Calu3 (cell line): ENCODE results near the gene CSMD2. TPM values are rescaled to one million over a fixed set of nuclear protein-coding genes. Genes with fewer than 3 reads are reported as not detected.
"Not testable (repeated sequence)": the region's sequence is repeated elsewhere in the genome, so short reads cannot be mapped to it uniquely, and the experiment has no call there.

ENCODE experiments used
- BruUV-seq: library from RNA; stranded (reverse); fragments of 400-500 nt; replicated peaks from 2 replicates; lab custom pipeline; 2021; lab: Mats Ljungman, UMichigan
- CTCF ChIA-PET: fragments of 300-600 bp; sonication (Branson Sonifier 250); formaldehyde crosslinking; loops from one replicate; lab custom pipeline; 2022; ENCODE audit warnings: antibody characterized with exemption; lab: Charles Lee
- DNase-seq: peaks from one replicate; pipeline ENCODE4 v3.0.0; 2022
- H3K27ac Mint-ChIP-seq: one replicate; pipeline ENCODE4 v1.8.0; 2022; ENCODE audit warnings: mixed read lengths; ENCODE audit not compliant: unreplicated experiment
- H3K27me3 Mint-ChIP-seq: one replicate; pipeline ENCODE4 v1.8.0; 2022; ENCODE audit warnings: mixed read lengths; ENCODE audit not compliant: unreplicated experiment
- H3K36me3 Mint-ChIP-seq: one replicate; pipeline ENCODE4 v1.8.0; 2022; ENCODE audit warnings: mild to moderate bottlenecking, moderate library complexity, mixed read lengths; ENCODE audit not compliant: insufficient read depth, unreplicated experiment
- H3K4me1 Mint-ChIP-seq: one replicate; pipeline ENCODE4 v1.8.0; 2022; ENCODE audit warnings: mild to moderate bottlenecking, low read depth, mixed read lengths; ENCODE audit not compliant: unreplicated experiment
- H3K4me3 Mint-ChIP-seq: one replicate; pipeline ENCODE4 v1.8.0; 2022; ENCODE audit warnings: mild to moderate bottlenecking, low read depth, moderate library complexity, mixed read lengths; ENCODE audit not compliant: unreplicated experiment
- H3K9me3 Mint-ChIP-seq: one replicate; pipeline ENCODE4 v1.8.0; 2022; ENCODE audit warnings: low read depth, mixed read lengths; ENCODE audit not compliant: unreplicated experiment
- CTCF ChIP-seq: fragments of 200-600 bp; IDR thresholded peaks from one replicate; pipeline ENCODE4 v1.8.0; 2022; ENCODE audit warnings: antibody characterized with exemption; ENCODE audit not compliant: unreplicated experiment
- intact Hi-C: fragments of 100-400 bp; cut with micrococcal nuclease; formaldehyde crosslinking; loops from one replicate; pipeline ENCODE4 v1.10.0; 2022; ENCODE audit not compliant: unreplicated experiment
- total RNA-seq: library from RNA; stranded (reverse); gene quantifications from 2 replicates; pipeline ENCODE4 v1.2.3, GENCODE V29; 2022

Gene CSMD2
- total RNA-seq, 1 experiment from 2014 or later = not detected

- BruUV-seq = no TSS peak
- Mint-ChIP-seq H3K36me3 (no peaks in the 10 kb centered on the region), H3K4me1 (no peaks in the 10 kb centered on the region), H3K9me3 (peaks cover 6% of the 10 kb centered on the region), H3K27ac (no peak overlapping the region), H3K27me3 (no peaks in the 10 kb centered on the region), H3K4me3 (no peak overlapping the region)
- CTCF ChIA-PET = no interaction called here
- TF ChIP-seq CTCF = no peak
- intact Hi-C loops = no loop called here
- DNase-seq = no peak
Observed at GRCh38 chr1:34108711-34109110, 56.3 kb downstream of the CSMD2 start.

- CTCF ChIA-PET = no interaction called here
- H3K36me3 Mint-ChIP-seq = no peaks in the 10 kb centered on the region
- no peaks in the 10 kb centered on the region for H3K4me1 Mint-ChIP-seq
- no peak for DNase-seq
- H3K4me3 Mint-ChIP-seq = no peak overlapping the region
- no peak for TF ChIP-seq CTCF
- BruUV-seq = no TSS peak
- H3K27me3 Mint-ChIP-seq = no peaks in the 10 kb centered on the region
- intact Hi-C loops = no loop called here
- H3K27ac Mint-ChIP-seq = no peak overlapping the region
- H3K9me3 Mint-ChIP-seq = peaks cover 6% of the 10 kb centered on the region
Observed at GRCh38 chr1:34108269-34108668, 56.8 kb downstream of the CSMD2 start.

GRCh38 chr1:34101151-34101550 is 63.9 kb downstream of the CSMD2 start:
- CTCF ChIA-PET = no interaction called here
- intact Hi-C loops = no loop called here
- Mint-ChIP-seq H3K27ac (no peak overlapping the region), H3K27me3 (no peaks in the 10 kb centered on the region), H3K9me3 (peaks cover 11% of the 10 kb centered on the region), H3K4me3 (no peak overlapping the region), H3K36me3 (no peaks in the 10 kb centered on the region), H3K4me1 (no peaks in the 10 kb centered on the region)
- TF ChIP-seq CTCF = no peak
- no peak for DNase-seq
- BruUV-seq = no TSS peak

- Mint-ChIP-seq H3K9me3 (peaks cover 11% of the 10 kb centered on the region), H3K27me3 (no peaks in the 10 kb centered on the region), H3K4me1 (no peaks in the 10 kb centered on the region), H3K36me3 (no peaks in the 10 kb centered on the region), H3K4me3 (no peak overlapping the region), H3K27ac (no peak overlapping the region)
- CTCF ChIA-PET = no interaction called here
- TF ChIP-seq CTCF = no peak
- no peak for DNase-seq
- intact Hi-C loops = no loop called here
- no TSS peak for BruUV-seq
Observed at GRCh38 chr1:34100332-34100731, 64.7 kb downstream of the CSMD2 start.

GRCh38 chr1:34092399-34092798 is 72.6 kb downstream of the CSMD2 start:
- H3K4me1 Mint-ChIP-seq, H3K4me3 Mint-ChIP-seq, intact Hi-C loops, H3K27me3 Mint-ChIP-seq, DNase-seq, BruUV-seq, CTCF ChIA-PET, H3K36me3 Mint-ChIP-seq, H3K27ac Mint-ChIP-seq: not testable (repeated sequence)
- peaks cover 19% of the 10 kb centered on the region for H3K9me3 Mint-ChIP-seq
